Effector CD8-positive, alpha-beta T cell (primary cell): ENCODE measurements around the gene SUGP1.

Source experiments
- DNase-seq: peaks from one replicate; lab custom pipeline; 2025; lab: John Stamatoyannopoulos, UW

SUGP1 gene

GRCh38 chr19:19227217-19227616 lies 93.1 kb downstream of the SUGP1 start:
- DNase-seq, result no peak

GRCh38 chr19:19226663-19227062 lies 93.6 kb downstream of the SUGP1 start:
- no peak for DNase-seq

GRCh38 chr19:19226204-19226603 lies 94.1 kb downstream of the SUGP1 start:
- no peak for DNase-seq
